RKO (cell line): ENCODE results near the gene BDH1.
"Not testable (repeated sequence)": the region's sequence is repeated elsewhere in the genome, so short reads cannot be mapped to it uniquely, and the experiment has no call there.

ENCODE experiments used
- DNase-seq: peaks from one replicate; pipeline ENCODE4 v3.0.0-alpha.2; 2016; ENCODE audit warnings: low spot score

BDH1 gene, protein sequence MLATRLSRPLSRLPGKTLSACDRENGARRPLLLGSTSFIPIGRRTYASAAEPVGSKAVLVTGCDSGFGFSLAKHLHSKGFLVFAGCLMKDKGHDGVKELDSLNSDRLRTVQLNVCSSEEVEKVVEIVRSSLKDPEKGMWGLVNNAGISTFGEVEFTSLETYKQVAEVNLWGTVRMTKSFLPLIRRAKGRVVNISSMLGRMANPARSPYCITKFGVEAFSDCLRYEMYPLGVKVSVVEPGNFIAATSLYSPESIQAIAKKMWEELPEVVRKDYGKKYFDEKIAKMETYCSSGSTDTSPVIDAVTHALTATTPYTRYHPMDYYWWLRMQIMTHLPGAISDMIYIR

DNA sequence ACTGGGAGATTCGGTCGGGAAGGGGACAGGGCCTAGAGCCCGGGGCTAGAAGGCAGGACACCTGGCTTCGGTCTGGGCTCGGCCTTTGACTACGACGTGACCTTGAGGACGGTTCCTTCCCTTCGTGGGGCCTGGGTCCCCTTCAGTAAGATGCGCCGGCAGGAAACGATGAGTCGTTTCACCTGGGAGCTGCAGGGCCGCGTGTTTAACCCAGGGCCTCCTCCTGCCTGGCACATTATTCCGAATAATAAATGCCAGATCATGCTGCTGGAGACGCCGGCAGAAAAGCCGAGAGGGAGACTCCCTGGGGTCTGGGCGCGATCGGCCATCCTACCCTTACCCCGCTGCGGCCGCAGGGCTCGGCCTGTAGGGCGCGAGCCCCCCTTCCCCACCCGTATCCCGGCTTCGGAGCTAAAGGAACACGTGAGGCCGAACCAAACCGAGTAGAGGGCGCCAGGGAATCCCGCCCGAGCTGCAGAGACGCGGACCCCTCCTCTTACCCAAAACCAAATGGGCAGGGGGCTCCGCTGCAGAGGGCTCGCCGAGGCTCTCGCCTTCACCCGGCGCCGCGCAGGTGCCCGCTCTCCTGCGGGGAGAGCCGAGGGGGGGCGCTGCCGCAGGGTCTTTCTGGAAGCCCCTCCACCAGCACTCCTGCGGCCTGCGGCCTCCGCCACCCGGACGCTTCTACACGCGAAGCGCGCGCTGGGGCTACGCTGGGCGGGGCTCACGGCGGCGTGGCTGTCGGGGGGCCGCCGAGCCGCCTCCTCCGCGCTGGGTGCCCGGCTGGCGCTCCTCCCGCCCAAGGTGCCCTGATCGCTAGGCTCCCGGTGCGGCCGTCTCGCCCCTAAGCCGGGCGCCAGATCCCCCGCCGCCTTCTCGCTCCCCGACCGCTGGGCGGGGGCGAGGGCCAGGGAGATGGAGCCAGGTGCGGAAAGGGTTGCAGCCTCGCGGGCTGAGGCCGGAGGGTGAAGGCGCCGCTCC is at the start of gene BDH1:
BDH1 (minus strand) TSS at position 688 of the 981 bp plus-strand sequence. CDS start 9,525 bp downstream, outside the sequence.
- DNase-seq: peak; percentile 70

DNA sequence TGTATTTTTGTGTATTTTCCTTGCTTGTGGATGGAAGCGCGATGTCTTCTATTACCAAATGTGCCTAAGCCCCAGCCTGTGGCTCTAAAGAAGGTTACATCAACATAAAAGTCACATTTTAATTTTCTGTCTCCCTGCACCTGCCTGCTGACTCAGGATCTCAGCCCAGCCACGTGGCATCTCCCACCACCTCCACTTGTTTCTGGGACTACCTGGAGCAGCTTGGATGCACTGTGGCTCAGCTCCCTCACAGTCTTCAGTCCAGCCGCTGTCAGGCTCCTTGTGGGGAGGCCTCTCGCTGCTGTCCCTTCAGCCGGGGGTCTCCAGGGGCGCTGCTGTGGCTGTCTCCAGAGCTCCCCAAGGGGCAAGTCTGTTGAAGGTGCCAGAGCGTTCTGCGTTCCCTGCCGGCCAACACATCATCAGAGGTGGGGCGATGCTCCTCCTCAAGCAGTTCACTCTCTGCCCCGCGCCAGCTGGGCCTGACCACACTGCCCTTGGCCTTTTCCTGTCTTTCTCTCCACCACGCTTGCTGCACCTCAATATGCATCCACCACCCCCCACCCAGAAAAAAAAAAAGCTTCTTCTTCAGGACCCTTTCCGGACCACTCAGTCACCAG is 47.7 kb upstream of the BDH1 start:
- no peak for DNase-seq

DNA sequence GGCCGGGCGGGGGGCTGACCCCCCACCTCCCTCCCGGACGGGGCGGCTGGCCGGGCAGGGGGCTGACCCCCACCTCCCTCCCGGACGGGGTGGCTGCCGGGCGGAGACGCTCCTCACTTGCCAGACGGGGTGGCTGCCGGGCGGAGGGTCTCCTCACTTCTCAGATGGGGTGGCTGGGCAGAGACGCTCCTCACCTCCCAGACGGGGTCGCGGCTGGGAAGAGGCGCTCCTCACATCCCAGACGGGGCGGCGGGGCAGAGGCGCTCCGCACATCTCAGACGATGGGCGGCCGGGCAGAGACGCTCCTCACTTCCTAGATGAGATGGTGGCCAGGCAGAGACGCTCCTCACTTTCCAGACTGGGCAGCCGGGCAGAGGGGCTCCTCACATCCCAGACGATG is 46.6 kb upstream of the BDH1 start:
- DNase-seq: not testable (repeated sequence)

DNA sequence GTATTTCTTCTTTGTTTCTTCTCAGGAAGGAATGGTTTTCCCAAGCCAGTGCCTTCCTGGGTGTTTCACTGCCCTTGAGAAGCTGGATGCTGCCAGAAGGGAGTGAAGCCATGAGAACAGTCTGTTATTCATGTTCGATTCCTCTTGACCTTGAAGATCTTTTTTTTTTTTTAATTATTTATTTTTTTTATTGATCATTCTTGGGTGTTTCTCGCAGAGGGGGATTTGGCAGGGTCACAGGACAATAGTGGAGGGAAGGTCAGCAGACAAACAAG is 45.7 kb upstream of the BDH1 start:
- DNase-seq: not testable (repeated sequence)

DNA sequence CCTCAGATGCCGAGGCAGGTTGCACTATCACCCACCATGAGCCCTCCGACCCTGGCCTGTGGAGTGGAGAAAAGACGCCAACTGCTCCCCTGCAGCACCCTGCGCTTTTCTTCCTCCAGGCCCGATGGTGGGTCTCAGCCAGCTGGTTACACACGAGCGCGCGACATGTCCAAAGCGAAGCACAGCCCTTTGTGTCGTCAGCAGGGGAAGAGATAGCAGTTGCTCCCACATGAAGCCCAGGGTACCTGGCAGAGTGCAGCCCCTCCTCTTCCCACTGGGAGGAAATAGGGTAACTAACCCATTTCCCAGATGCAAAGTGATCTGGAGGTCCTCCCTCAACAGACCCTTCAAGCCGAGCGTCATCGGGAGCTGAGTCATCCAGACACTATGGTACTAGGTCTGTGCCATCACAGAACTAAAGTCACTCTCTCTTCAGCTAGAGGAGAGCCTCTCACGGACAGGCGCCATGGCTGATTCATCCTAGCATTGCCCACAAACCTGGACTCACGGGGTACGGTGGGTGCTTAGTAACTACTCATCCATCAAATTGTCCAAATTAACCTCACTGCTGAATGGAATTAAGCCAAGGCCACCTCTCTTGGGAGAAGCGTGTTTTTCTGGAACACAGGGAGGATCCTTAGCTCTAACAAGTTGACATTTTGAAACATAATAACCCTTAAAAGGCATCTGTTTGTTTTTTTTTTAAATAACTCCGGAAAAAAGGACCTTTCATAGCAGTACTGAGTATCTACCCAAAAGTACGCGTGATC is 45.2 kb upstream of the BDH1 start:
- peak; percentile 21 for DNase-seq

DNA sequence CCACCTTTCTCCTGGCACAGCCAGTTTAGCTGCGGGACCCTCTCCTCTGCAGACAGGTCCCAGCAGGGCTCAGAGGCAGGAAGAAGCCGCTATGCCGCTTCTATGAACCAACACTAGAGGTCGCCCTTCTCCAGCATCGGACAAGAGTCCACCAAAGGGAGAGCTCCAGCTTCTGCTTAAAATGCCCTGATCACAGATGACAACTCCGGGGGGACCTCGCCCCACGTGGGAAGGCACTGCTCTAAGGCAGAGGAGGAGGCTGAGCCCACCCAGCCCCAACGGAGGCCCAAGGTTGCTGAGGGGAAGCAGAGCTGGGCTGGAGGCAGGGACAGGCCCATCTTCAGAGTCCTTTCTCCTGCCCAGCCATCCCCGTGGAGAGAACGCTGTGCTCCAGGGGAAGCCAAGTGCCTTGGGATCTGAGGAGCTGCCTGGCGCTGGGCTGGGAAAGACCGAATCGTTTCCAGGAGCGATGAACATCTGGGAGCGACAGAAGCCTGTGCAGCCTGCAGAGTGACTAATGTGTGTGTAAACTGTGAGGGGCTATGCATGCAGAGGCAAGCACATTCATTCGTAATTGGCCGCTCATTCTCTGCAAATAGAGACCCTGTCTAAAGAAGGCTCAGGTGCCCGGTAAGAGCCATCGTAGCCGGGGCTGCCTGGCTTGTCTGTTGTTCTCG is 43.5 kb upstream of the BDH1 start:
- DNase-seq: peak; percentile 75

DNA sequence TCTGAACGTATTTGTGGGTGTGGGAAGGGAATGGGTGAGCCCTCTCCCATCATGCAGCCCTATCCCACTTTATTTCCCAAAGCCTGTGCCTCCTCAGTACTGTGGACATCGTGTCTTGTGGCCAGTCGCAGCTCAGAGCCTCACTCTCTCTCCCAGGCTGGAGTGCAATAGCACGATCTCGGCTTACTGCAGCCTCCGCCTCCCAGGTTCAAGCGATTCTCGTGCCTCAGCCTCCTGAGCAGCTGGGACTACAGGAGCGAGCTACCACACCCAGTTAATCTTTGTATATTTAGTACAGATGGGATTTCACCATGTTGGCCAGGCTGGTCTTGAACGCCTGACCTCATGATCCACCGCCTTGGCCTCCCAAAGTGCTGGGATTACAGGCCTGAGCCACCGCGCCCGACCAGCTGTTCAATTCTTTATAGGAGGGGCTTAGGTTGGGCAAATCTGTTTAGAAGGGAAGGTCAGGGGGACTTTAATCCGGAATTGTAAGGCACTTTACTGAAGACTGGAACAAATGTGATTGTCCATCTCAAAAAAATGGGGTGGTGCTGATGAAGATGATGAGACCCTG is 42.7 kb upstream of the BDH1 start:
- DNase-seq: no peak

DNA sequence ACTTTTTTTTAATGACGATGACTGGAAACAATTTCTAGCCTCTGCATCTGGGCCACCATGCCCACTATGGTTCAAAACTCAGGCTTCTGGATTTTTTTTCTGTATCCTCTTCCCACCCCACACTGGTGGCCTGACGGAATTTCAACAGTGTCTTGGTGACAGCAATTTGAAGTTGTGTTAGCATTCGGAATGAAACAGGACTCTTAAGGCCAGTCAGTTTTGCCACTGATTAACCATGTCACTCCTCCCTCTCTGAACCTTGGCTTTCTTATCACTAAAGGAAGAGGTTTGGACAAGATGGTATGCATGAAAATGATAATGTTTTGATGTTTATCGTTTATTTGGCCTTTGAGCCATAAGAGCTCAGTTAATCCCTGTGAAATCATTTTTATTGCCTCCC is 41.6 kb upstream of the BDH1 start:
- DNase-seq: no peak

DNA sequence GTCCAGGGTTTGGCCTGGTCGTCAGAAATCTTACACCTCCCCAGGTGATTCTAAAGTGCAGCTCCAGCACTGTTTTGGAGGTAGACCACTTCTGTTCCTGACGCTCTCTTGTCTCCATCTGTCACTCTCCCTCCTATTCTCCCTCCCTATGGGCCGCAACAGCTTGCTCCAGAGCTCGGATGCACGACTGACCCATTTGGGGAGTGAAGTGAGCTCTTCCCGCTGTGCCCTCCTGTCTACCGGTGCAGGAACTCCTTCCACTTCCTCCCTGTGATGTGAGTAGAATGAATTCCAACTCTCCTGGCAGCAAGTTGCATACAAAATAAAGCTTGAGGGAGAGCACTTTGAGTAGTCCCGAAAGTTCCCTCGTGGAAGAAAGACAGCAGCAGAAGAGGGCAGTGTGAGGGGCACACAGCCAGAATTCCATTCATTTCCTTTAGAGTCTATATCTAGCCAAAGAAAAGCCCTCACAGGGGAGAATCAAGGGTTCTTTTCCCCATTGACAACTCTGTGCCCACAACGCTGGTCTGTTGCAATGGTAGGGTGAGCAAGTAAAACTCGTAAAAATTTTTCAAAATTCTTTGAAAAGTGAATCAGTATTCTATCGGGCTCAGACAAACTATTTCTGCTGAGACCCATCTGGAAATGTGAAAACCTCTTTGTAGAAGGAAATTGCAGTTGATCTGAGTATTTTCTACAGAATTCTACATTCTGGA is 39.9 kb upstream of the BDH1 start:
- DNase-seq: no peak

DNA sequence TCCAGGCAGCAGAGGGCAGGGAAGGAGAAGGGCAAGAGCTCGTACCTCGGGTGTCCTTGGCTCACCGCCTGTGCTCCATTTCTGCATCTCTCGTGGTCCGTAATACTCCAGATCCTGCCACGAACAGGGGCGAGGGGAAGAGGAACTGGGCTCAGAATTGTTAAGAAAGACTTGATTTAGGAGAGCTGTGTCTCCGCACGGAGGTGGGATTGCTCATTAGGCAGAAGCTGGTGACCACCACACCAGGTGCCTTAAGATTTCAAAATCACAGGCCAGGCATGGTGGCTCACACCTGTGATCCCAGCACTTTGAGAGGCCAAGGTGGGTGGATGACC is 37.2 kb upstream of the BDH1 start:
- no peak for DNase-seq

DNA sequence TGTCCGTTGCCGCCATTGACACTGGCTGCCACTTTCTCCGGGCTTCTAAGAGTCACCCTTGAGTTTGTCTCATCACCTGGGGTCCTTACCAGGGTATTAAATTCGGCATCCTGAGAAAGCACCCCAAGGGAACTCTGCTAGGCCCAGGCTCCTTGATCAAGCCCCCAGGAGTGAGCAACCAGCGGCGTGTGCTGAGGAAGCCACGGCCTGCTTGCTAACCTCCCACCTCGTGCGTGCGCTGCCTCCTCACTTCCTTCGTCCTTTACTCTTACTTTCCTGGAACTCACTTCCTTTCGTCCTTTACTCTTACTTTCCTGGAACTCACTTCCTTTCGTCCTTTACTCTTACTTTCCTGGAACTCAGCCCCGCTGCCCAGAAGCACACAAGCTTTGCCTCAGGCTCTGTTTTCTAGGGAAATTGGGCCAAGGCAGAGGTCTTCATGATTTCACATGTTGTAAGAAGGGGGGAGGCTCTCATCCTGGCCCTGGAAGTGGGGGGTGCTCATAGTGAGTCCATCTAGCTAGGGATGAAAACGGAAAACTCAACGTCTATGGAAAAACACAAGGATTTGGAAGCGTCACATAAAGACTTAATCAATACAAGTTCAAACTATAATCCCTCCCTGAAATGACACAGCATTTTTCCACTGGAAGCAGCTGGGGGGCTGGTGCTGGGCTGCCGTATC is 36.7 kb upstream of the BDH1 start:
- DNase-seq: no peak

DNA sequence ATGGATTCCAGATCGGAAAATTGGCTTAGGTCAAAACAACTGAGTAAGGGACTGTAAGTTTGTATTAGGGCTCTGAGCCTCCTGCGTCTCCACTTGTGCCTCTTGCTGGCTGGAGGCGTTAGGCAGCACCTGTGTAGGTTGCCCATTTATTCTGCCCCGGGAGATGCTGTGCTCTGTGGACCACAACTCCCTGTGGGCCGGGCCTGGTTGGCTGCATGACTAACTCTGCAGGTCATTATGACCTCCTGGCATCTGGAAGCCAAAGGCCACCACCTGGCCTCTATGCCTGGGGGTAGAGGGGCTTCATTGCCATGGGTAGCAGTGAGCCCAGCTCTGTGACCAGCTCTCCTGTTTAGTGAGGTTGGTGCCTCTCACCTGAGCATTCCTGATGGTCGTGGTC is 36.0 kb upstream of the BDH1 start:
- no peak for DNase-seq

DNA sequence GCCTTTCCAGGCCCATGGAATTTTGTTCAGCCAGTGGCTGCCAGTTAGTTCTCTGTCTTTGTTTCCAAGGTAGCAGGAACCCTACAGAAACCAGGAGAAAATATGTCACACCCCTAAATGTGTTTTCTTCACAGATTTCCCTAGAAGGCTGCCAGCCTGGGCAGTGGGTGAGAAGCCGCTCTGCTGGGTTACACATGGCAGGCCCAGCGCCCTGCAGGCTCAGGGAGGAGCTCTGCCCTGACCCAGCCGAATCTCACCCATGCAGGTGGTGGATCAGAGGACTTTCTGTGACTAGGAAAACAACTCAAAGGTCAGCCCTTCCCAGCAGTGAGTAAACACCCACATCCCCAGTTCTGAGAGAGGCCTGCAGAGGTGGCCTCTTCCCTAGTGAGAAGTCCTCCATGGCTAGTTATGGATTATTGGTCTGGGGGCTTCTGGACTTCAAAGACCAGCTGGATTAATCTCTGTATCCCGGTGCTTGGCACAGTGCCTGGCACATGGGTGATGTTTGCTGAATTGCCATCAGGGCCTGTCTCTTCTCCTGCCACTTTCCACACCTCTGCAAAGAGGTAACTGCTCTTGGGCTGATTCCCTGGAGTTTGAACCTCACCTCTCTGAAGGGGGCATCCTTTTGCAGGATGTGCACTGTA is 34.7 kb upstream of the BDH1 start:
- no peak for DNase-seq

DNA sequence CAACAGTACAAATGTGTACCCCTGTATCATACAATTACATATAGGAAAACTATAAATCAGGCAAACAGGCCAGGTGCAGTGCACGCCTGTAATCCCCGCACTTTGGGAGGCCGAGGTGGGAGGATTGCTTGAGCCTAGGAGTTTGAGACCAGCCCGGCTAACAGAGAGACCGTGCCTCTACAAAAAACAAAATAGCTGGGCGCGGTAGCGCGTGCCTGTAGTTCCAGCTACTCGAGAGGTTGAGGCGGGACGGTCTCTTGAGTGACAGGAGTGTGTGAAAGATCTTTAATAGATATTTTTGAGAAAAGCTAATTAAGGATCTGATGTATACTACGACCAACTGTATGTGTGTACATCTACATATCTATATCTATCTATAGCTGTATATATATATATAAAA is 33.8 kb upstream of the BDH1 start:
- DNase-seq: no peak

DNA sequence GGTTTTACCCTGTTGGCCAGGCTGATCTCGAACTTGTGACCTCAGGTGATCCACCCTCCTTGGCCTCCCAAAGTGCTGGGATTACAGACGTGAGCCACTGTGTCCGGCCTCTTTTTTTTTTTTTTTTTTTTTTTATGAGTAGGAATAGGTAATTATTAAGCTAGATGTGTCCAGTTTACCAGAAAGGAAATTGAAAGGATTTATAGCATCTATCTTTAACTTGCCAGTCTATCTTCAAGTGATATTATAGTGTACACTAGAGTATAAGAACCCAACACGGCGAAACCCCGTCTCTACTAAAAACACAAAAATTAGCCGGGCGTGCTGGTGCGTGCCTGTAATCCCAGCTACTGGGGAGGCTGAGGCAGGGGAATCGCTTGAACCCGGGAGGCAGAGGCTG is 31.0 kb upstream of the BDH1 start:
- not testable (repeated sequence) for DNase-seq

DNA sequence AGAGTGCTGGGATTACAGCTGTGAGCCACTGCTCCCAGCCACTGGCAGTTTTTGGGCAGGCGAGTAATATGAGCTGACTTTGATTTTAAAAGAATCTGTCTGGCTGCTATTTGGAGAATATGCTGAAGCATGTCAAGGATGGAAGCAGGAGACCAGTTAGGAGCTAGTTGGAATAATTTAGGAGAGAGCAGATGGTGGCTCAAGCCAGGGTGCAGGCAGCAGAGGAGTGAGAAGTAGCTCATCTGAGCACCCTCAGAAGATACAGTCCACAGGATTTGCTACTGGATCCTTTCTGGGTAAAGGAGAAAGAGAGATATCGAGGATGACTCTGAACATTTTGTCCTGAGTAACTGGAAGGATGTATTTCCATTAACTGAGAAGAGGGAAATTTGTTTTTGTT is 30.4 kb upstream of the BDH1 start:
- no peak for DNase-seq

DNA sequence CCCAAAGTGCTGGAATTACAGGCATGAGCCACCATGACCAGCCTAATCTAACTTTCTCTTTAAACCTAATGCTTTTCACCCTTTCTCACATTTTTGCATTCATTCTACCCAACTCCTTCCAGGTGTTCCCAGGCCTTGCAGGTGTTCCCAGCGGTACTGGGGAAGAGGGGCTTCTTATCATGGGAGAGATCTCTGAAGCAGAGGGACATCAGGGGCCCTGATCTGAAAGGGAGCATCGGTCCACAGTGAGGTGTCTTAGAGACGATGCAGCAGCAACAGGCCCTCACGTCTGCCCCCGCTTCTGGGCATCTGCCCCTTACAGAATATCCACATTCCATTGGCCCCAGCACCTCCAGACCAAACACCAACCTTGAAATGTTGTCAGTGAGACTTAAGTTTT is 29.0 kb upstream of the BDH1 start:
- no peak for DNase-seq

DNA sequence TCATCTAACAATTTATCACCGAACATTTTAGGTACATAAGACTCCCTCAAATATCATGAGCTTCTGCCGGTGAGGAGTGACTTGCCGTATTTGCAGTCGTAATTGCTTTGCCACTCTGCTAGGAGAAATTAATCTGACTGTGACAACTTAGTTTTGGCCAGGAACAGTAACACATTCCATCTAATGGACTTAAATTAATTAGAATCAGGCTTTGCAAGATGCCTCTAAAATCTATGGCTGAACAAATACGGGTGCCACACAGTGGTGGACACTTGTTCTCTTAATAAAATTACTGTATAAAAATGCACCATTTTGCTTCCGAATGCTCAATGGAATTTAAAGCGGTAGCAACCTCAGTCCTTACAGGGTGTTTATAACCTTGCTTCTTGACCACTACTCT is 27.6 kb upstream of the BDH1 start:
- DNase-seq: no peak

DNA sequence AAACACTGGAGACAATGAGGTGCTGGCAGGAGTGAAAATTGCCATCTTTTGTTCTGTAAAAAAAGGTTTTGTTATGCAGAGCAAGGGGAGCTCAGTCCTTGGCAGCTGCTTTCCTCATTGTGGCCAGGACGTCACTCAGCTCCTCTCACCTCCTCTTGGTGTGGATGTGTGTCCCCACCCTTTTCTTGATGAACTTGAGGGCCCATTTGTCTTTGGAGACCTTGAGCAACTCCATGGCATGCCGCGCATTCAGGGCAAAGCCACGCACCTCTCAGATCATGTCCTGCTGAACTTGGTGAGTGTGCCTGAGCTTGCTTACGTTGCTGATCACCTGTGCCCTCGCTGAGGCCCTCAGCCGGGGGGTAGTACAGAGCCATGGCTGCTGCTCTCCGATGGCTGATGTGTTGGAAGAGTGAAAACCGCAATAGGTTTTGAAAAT is 24.5 kb upstream of the BDH1 start:
- DNase-seq: no peak

DNA sequence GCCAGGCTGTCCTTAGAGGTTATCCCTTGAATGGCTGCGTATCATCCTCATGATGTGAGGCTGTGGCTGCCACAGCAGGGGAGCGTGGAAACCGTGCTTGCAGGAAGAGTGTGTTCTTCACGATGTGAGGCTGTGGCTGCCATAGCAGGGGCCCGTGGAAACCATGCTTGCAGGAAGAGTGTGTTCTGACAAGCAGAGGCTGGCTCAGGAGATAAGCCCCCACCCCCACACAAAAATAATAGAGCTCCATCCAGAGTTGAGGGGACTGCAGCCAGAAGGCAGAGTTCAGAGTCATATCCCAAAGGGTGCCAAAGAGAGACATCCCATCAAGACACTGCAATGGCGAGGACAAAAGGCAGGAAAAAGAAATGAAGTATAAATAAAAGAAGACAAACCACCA is 22.6 kb upstream of the BDH1 start:
- DNase-seq: no peak
